ENCODE data around the gene GLYATL3.

GLYATL3 gene

GRCh38 chr6:49576618-49577017, 76.9 kb downstream of the GLYATL3 start:
- no peak for DNase-seq (ENCODE audit: low read depth, low spot score)
- H3K4me3 ChIP-seq = no peak overlapping the region
- no peak overlapping the region for H3K27ac ChIP-seq
- H3K9me3 ChIP-seq (ENCODE audit: low read depth, low read length) = no peaks in the 10 kb centered on the region
- TF ChIP-seq FOXP2 (optimal IDR thresholded peaks at IDR 0.05; ENCODE audit: control extremely low read depth, extremely low read length, insufficient read depth) (no peak), EZH2 (IDR thresholded peaks at IDR 0.05) (no peak), POLR2AphosphoS5 (IDR thresholded peaks at IDR 0.05; ENCODE audit: borderline replicate concordance, low read depth, low read length) (no peak)
- no peaks in the 10 kb centered on the region for H3K36me3 ChIP-seq (ENCODE audit: insufficient read depth, low read length)
- H3K9ac ChIP-seq (ENCODE audit: insufficient read length) = no peak overlapping the region
